HG02885 (cell line): ENCODE results near the gene TMEM179.

ENCODE experiments used
- ATAC-seq: cut with Tn5 transposase; IDR thresholded peaks from one replicate; pipeline ENCODE4 v1.9.1; 2021; ENCODE audit warnings: mild to moderate bottlenecking; ENCODE audit not compliant: unreplicated experiment, poor library complexity

The TMEM179 gene

DNA sequence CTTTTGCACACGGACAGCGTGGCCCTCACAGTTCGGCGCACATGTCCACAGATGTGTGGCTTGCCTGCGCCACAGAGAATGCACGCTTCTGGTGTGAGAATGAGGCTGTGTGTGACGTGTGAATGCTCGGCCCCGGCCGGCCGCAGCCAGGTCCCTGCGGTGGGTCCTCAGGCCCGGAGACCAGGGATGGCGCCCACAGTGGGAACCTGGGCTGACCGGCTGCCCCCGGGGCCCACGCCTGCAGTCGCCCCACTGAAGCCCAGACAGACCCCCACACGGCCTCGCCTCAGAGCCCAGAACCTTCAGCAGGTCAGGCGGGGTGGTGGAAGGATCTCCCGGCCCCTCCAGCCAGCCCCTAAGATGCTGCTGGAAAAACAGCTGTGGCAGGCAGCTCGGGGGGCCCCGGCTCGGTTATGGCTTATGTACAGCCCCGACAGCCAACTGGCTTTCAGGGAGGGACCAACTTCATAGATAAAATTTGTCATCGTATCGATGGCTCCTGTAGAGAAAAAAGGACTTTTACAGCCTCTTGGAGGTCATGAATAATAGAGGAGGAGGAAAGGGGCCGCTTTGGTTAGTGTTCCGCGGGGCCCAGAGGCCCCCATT lies 29.5 kb downstream of the TMEM179 start:
- ATAC-seq = no peak

DNA sequence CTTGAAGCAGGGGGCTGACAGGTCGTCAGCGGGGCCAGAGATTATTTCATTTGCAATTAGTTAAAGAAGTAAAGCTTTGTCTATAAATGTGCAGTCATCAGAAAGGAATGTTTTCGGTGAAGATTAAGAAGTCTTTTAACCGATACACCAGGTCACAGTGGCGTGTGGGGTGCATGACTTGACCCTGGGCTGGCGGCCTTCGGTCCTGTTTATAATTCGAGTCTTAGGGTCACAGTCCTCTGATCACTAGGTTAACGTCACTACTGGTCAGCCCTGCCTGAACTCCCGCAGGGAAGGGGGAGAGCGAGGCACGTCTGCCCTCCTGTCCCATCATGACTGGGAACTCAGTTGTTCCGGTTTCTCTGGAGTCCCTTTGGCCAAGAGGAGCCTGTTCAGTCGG lies 30.0 kb downstream of the TMEM179 start:
- no peak for ATAC-seq

DNA sequence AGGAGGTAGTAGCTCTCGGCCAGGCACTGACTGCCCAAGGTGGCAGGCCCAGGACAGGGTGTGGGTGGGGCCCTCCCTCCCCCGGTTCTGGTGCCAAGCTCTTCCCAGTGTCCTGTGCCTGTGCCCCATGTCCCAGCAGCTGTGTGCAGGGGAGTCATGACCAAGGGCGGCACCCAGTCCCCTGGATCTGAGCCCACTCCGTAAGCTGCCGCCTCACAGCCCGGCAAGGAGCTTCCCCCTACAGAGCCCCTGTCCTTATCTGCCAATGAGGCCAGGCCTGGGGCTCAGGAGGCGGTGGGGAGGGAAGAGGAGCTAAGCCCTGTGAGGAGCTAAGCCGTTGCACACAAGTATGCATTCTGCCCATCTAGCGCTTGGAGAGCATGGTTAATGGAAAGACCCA lies 30.6 kb downstream of the TMEM179 start:
- no peak for ATAC-seq

DNA sequence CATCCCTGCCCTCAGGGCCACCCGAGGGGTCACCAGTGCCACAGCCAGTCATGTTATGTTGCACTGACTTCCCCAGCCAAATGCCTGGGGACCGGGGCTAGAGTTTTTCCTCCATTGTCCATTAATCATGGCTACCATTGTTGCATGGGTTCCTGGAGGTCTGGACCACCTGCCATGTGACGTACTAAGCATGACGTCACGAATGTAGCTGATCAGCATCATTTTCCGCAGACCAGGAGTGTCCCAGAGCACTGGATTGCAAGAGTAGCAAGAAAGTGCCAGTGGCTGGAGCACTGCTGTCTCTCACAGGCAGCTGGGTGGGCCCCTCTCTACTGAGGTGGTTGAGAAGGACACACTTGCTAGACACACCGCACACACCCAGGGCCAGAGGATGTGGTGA lies 31.9 kb downstream of the TMEM179 start:
- ATAC-seq = no peak

DNA sequence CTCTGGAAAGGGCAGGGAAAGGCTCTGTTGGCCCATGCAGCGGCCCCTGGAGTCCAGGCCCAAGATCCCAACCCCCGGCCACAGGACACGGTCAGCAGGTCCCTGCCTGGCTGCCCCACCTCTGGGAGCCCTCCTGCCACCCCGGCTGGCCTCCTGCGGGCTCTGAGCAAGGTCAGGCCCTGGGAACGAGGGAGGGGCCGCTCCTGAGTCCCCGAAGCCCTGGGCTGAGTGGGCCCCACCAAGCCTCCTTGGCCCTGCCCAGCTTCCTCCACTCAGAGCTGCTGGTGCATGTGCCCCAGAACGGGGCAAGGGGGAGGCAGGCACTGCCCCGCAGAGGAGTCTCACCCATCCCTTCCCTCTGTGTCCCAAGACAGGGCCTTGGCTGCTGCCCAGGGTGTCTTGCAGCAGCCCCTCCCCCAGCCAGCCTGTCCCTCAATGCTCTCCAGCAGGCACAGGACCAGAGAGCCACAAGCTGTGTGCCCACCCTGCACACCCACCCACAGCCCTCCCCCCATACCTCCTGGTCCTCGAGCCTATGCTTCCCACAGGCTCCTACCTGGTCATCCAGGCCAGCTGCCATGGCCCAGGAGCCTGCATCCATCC lies 32.4 kb downstream of the TMEM179 start:
- no peak for ATAC-seq

DNA sequence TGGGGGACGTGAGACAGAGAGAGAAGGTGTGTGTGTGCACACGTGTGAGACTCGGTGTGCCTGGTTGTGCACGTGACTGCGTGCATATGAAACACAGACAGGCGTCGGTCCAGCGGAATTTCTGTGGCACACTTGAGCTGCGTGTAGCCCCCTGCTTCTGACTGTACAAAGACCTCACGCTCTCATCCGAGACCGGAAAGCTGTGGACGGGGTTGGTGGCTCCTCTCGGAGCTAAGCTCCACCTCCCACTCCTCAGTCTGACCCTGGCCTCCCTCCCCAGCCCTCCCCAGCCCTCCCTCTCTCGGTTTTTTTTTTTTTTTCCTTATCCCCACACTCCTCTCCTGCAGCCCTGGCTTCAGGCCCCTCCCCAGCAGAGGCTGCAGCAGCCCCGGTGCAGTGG lies 33.3 kb downstream of the TMEM179 start:
- ATAC-seq = no peak

DNA sequence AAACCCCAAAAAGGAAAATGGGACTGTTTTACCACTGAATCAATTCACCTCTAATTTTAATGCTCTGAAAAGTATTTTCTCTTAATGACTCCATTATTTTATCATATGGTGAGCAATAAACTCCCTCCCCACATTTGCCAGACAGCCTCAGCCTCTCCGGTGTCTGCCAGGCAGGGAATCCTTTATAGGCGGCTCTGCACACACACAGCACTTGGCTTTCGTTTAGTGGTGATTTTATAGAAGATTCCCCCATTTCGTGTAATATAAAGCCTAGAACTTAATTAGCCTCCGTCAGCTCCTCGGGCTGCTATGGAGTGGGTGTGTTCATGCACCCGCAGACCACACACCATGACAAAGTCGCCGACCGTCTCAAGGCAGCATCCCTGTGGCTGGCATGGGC lies 35.1 kb downstream of the TMEM179 start:
- ATAC-seq = no peak

DNA sequence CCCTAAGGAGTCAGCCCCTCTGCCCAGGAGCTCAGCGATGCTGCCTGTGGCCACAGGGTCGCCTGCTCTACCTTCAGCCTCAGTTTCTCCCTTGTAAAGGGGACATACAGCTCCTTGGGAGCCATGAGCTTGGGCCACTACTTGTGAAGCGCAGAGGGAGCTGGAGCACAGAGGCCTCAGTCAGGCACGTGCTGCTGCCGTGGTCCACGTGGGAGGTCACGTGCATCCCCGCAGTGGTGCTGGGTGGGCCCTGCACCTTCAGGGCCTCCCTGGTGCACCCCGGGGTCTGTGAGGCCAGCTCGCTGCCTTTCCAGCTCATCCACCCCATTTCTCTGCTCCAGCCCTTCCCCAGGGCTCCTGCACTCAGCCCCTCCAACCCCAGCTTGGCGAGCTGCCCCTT lies 36.0 kb downstream of the TMEM179 start:
- ATAC-seq = no peak

DNA sequence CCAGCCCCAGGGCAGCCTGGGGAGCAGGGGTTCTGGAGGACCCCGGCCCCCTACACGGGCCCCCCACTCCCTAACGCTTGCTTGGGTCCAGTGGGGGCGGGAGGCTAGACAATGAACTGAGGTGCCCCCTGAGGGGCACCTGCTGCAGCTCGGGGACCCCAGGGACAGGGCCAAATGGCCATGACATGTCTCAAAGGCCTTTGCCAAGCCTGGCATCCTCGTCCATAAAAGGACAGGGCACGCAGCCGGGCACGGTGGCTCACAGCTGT lies 36.7 kb downstream of the TMEM179 start:
- ATAC-seq = no peak

DNA sequence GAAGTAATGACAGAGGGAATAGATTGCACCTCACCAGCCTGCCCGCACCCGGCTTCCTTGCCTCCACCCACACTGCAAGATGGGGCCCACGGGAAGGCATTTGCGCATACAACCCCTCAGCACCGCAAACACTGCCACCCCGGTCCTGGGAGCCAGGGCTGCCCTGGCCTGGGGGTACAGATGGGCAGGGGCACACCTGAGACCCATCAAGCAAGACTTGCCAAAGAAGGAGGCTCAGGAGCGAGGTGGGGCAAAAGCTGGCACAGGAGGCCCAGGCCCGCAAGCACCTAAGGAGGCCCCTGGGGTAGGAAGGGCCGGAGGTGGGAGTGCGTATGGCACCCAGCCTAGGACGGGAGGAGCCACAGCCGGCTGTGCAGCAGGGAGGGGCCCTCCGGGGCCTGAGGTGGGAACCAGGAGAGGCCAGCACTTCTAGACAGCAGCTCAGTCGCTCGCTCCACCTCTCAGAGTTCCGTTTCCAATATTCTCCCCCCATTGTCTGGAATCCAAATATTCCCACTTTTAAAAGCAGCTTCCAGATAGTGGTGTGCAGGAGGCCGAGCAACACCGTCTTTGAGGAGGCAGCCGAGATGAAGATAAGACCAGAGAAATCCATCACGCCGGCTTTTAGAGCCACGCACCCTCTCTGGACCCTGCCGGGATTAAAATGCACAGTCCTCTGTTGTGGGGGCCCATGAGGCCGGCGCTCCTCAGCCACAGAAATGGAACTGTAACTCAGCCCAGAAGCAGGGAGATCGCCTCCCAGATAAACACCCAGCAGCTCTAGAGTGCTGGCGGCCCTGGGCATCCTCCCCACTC lies 37.2 kb downstream of the TMEM179 start:
- ATAC-seq = no peak

DNA sequence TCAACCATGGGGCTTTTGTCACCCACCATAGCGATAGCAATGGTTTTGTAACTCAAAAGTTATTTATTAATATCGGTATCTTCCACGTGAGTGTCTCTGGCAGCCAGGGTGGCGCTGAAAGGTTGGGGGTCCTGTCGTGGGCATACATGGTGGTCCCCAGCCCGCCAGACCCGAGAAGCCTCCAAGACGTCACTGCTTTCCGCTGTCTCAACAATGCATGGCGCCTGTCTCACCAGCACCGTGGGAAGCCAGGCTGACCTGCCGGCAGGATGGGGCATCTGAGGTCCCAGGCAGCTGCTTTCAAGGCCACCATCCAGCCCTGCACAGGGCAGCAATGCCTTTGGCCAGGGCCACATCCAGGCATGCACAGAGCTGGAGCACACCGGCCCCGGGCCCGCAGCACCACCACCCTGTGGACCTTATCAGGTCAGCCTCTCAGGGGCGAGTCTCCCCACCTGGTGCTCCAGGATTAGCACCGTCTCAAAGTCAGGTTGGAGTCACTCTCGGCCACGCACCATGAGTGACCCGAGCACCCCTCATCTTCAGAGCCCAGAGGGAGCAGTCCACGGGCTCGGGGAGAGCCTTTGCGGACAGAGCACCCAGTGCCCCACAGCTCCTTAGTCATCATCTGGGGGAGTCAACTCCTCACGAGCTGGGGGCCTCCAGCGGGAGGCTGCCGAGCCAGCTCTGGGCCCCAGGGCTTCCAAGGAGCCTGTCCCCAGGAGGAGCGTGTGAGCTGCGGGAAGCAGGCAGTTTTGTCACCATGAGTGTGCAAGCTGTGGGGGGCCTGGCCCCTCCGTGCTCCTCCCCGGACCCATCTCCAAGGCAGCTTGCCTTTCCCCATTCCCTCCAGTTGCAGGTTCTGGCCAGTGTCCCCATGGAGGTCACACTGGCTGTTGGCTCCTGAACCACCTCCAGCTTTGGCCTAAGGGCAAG lies 39.6 kb downstream of the TMEM179 start:
- no peak for ATAC-seq

DNA sequence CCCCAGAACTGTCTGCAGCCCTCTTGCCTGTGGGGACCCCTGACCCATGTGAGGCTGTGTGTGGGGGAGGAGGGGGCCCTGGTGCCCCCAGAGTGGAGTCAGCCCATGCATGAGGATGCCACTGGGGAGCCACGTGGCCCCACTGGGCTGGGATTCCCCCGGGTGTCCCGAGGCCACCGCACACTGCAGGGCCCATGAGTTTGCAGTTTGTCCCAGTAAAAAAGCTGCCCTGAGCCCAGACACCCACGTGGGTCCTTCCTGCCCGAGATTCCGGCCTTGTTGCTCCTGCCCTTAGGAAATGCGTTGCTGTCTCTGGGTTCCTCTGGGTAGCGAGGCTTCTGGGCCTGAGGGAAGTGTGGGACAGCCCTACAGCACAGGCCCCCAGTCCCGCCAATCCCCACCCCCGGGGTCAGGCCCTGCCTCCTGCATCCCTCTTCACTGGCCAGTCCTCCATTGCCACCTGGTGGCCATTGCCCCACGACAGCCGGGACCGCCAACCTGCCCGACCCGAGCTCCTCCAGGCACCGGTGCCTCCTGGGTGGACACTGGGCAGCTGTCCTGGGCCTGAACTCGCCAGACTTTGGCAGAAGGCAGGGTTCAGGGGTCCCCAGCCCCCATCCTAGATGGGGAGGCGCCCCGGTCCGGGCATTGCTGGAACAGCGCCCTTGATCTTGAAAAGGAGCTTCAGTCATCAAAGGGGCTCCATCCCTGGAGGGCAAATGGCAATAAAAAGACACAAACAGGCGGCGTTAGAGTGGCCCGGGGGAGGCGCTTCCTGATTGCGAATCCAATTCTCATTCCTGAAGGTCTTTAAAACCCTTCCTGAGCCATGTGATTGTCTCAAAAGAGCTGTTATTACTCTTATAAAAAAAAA lies 40.6 kb downstream of the TMEM179 start:
- ATAC-seq = no peak

DNA sequence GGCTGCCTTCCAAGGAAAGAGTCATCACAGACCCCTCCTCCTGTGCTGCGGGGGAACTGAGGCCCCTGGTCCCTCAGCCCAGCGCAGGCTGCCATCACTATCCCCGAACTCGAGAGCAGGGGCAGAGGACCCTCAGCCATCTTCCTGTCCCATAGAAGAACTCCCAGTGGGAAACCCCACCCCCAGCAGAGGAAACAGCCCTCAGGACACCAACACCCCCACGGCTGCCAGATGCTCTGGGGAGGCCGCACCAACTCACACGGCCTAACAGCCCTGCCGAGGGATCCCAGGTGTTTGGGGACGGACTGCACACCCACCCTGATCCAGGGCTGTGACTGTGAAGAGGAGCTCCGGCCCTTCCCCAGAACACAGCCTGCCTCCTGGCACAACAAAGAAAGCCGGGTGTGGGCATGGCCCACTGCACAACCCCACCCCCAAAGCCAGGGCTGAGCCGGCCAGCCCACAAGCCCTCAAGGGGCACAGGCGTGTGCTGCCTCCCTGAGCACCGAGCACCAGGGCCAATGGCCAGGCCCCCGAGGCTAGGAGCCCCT lies 41.3 kb downstream of the TMEM179 start:
- no peak for ATAC-seq

DNA sequence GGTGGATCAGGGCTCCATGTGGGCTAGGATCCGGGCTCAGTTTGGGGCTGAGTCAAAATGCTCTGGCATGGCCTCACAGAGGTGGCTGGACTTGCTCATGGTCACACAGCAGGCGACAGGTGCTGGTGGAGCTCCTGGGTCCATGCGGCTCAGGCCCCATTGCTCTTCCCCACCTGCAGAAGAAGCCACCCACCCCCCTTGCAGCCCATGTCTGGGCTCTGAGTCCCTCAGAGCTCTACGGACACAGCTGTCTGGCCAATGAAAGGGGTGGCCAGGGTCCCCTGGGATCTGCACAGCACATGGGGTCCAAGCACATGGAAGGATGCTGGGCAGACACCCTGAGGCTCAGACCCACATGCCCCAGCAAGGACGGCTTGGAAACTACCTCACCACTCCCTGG lies 42.0 kb downstream of the TMEM179 start:
- ATAC-seq = no peak

DNA sequence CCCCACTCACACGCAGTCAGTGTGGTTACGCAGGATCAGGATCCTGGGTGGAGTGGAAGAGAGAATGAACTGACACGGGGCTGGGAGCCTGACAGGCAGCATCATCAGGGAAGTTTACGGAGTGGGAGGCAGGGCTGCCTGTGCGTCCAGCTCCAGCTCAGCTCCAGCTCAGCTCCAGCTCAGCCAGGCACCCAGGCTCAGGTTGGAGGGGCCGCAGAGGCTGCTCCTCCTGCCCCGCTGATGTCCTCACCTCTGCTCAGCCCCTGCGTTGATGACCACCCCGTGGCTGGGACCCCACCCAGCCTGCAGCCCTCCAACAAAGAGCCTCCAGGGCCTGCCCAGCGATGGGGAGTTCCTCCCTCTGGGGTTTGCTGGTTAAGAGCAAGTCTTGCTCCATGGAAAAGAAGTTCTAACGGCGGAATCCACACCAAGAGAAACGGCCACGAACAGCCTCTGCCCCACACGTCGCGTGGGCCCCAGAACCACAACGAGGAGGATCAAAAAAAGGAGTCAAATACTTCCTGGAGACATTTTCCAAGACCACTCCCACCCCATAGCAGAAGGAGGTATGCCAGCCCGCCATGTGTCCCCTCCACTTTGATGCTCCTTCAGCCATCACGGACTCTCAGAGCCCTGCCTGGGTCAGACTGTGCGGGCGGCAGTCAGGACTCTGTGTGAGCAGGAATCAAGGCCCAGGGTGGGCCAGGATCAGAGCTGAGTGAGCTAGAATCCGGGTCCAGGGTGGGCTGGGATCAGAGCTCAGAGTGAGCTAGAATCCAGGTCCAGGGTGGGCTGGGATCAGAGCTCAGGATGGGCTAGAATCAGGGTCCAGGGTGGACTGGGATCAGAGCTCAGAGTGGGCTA lies 42.7 kb downstream of the TMEM179 start:
- no peak for ATAC-seq

DNA sequence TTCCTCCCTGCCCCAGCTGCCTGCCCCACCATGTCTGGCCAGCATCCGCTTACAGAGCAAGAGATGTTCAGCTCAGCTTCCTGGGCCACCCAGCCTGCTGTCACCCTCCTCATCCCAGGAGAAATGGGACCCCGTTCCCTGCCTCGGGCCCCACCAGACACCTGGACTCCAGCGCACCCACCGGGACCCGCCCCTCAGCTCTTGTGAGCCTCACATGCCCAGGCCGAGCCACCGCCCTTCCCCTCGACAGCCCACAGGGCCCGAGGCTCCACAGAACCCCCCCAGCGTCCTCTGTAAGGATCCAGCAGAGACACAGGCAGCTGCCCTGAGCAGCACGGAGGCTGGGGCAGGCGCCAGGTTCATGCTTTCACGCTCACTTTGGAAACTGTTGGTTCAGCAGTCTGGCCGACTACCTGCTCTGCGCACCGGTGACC lies 43.4 kb downstream of the TMEM179 start:
- ATAC-seq = no peak

DNA sequence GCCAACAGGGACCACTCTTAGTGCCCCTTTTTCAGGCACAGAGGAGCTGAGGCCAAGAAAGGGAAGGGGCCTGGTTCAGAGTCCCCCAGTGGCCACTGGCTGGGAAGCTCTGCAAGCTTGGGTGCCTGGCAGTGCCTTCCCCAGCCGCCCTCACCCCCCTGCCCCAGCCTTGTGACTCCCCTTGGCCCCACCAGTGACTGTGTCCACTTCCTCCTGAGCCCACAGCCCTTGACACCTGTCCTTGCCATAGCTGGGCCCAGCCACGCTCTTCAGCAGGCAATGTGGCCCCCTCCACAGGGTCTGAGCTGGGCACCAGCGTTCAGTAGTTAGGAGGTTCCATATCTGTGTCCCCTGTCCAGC lies 44.0 kb downstream of the TMEM179 start:
- ATAC-seq = no peak

DNA sequence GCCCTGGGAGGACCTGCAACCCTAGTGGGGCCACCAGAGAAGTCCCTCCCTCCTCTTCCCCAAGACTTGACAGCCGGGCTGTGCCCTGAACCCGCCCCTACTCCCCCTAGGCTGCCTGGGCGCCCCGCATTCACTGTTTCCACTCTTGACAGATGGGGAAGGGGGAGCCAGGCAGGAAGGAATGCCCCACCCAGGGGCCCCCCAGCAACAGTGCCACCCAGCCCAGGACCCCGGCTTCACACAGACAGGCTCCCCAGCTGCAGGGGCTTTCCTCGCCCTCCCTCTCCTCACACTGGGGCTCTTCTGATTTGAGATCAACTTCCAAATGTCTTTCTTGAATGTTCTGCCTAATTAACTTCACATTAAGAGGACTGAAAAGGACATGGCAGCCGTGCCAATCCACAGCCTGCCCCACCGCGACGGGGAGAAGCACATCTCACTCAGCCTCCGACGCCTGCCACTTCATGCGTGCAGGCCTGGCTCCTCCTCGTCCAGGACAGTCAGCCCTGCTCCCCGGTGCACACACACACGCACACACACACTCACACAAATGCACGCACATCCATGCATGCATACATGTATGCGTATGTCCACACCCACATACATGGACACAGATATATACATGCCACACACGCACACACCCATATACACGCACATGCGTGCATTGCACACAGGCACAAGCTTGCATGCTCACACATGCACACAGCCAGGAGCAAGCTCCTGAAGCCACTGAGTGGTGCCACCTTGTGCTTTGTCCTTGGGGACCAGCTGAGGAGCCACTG lies 44.6 kb downstream of the TMEM179 start:
- no peak for ATAC-seq
